ENCODE results near the gene IDH2.

DNA sequence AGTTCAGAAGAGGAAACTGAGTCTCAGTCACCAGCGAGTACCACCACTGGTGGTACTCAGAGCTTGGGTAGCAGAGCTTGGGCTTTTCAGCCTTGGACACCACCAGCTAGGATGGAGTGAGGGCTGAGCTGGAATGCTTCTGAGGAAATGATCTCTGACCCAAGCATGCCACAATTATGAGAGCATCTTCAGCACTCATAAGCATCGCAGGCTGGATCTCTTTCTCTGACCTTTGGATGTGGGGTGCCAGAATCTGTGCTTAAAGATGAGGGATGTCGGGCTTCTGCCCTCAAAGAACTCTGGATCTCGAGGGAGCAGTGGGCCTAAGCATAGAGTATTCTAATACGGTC lies 64.8 kb downstream of the IDH2 start:
- TF ChIP-seq, protein P1, sequence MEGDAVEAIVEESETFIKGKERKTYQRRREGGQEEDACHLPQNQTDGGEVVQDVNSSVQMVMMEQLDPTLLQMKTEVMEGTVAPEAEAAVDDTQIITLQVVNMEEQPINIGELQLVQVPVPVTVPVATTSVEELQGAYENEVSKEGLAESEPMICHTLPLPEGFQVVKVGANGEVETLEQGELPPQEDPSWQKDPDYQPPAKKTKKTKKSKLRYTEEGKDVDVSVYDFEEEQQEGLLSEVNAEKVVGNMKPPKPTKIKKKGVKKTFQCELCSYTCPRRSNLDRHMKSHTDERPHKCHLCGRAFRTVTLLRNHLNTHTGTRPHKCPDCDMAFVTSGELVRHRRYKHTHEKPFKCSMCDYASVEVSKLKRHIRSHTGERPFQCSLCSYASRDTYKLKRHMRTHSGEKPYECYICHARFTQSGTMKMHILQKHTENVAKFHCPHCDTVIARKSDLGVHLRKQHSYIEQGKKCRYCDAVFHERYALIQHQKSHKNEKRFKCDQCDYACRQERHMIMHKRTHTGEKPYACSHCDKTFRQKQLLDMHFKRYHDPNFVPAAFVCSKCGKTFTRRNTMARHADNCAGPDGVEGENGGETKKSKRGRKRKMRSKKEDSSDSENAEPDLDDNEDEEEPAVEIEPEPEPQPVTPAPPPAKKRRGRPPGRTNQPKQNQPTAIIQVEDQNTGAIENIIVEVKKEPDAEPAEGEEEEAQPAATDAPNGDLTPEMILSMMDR (IDR thresholded peaks at IDR 0.05), result no peak
- no peak for TF ChIP-seq POLR2A (IDR thresholded peaks at IDR 0.05)
